A673 (cell line): ENCODE data around the gene PLEK.

ENCODE experiments used
- CTCF ChIP-seq: fragments of 300-800, 200-600 bp; sonication (generic); conservative IDR thresholded peaks from 2 replicates; pipeline ENCODE4 v1.5.1; 2017; ENCODE audit warnings: low read depth, mild to moderate bottlenecking, antibody characterized with exemption, low read length, moderate library complexity, mixed read lengths
- EZH2 ChIP-seq: fragments of 200-600 bp; sonication (generic); IDR thresholded peaks from 2 replicates; pipeline ENCODE4 v1.6.1; 2017; ENCODE audit warnings: borderline replicate concordance, low read depth, mild to moderate bottlenecking, mixed read lengths, antibody characterized with exemption, low read length; ENCODE audit not compliant: poor library complexity, severe bottlenecking

DNA sequence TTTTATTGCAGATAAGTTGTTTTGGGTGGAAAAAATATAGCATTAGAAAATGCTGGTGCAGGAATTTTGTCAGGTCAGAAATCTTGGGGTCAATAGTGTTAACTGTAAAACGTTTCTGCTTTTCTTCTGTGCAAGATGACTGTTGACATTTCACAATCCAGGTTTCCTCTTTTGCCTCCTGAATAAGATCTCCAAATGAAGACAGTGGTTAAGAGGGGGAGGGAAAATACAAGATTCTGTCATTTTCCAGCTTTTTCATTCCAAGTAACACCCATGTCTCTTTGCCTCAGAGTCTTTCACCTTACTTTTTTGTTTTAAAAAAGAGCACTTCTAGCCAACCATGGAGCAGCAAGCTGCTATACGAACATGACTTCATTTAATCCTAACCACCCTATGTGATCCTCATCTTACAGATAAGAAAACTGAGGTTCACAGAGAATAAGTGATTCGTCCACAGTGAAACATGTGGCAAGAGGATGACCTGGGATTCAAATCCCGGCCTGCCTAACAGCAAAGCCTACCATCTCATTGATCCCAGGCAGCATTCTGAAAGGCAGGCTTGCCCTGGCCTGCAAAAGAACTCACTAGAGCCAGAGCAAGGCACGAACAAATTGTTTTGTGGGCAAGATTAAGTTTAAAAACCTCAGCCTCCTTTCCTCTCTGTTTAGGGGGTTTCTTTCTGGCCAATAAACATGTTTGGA lies 3.0 kb downstream of the PLEK start:
- TF ChIP-seq CTCF, result no peak
- no peak for TF ChIP-seq EZH2
